Suprapubic skin (tissue), 4 donors: ENCODE data around the gene AQP2. TPM values are rescaled to one million over a fixed set of nuclear protein-coding genes. Genes with fewer than 3 reads are reported as not detected.

Experiments
- DNase-seq, 2 donors: peaks; one replicate each; pipeline ENCODE4 v3.0.0-alpha.2; 2019; ENCODE audit warnings: low spot score in 2 of 2
- H3K27ac ChIP-seq: fragments of 200-600 bp; sonication (generic); one replicate; pipeline ENCODE4 v1.5.1; 2019
- H3K27me3 ChIP-seq: fragments of 200-600 bp; sonication (generic); one replicate; pipeline ENCODE4 v1.5.1; 2019
- H3K36me3 ChIP-seq: fragments of 200-600 bp; sonication (generic); one replicate; pipeline ENCODE4 v1.5.1; 2019
- H3K4me1 ChIP-seq: fragments of 200-600 bp; sonication (generic); one replicate; pipeline ENCODE4 v1.5.1; 2019
- H3K4me3 ChIP-seq: fragments of 200-600 bp; sonication (generic); one replicate; pipeline ENCODE4 v1.5.1; 2019; ENCODE audit warnings: mild to moderate bottlenecking
- H3K9me3 ChIP-seq: fragments of 200-600 bp; sonication (generic); one replicate; pipeline ENCODE4 v1.5.1; 2019
- CTCF ChIP-seq, 2 donors: fragments of 200-600 bp in 1 of 2; fragments of 450-650 bp in 1 of 2; sonication (generic) in 1 of 2; IDR thresholded peaks; one replicate each; pipeline ENCODE4 v1.5.1; 2016 to 2019; ENCODE audit warnings: antibody characterized with exemption in 2 of 2, mild to moderate bottlenecking in 1 of 2, moderate library complexity in 1 of 2
- EP300 ChIP-seq: sonication (generic); formaldehyde crosslinking; IDR thresholded peaks from one replicate; pipeline ENCODE4 v1.6.1; 2017; ENCODE audit warnings: antibody characterized with exemption
- POLR2A ChIP-seq, 2 donors: fragments of 450-650 bp; IDR thresholded peaks; one replicate each; pipeline ENCODE4 v1.6.1; 2017; ENCODE audit warnings: antibody characterized with exemption in 2 of 2, mild to moderate bottlenecking in 2 of 2, moderate library complexity in 2 of 2
- POLR2AphosphoS5 ChIP-seq, 3 donors: sonication (generic); formaldehyde crosslinking; IDR thresholded peaks; one replicate each; pipeline ENCODE4 v1.6.1; 2017; ENCODE audit warnings: antibody characterized with exemption in 3 of 3
- WGBS: methylation state at CpG from one replicate; pipeline ENCODE4 v1.1.5; 2018; 5-methylcytosine and 5-hydroxymethylcytosine counted together
- total RNA-seq, 4 donors: library from RNA; depleted of rRNA; stranded (reverse); fragments of >200 nt; gene quantifications; one replicate each; pipeline ENCODE4 v1.1.0, GENCODE V29; 2016

Gene AQP2
- total RNA-seq, 4 donors from 2014 or later, result 0.15 TPM; not detected in 3

DNA sequence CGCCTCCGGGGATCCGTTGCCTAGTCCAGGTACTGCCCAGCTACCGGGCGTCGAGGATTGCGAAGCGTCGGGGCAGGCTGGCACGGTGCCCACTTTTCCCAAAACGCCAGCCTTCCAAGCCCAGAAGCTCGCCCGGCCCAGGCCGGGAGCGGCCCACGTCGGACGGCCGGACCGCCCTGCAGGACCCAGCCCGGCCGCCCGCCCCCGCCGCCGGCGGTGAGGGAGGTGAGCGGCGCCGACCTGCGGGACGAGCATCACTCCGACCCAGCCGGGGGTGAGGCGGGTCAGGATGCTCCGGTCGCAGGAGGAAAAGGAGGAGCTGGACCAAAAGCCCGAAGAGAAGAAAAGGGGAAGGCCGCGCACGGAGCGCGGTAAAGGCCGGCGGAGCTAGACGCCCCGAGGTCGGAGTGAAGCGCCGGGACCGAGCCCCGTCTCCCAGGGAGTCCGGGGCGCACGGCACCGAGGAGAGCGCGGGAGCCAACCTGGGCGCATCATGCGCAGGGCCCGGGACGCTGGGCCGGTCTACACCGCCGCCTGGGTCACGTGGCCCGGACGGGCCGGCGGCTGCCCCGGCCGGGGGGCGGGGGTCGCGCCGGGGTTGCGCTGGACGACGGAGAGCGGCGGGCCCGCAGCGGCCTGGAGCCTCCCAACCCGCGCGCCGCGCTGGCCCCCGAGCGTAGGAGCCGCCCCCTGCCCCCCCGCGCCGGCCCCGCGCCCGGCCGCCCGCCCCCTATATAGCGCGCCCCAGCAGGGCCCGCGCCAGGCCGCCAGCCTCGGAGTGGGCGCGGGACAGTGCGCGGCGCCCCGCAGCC lies 10.8 kb downstream of the AQP2 start, which contains the start of gene AQP5:
TSS of gene AQP5 (plus strand) at position 762 of the 812 bp plus-strand sequence. CDS start 146 bp downstream, outside the sequence.
- Histone ChIP-seq H3K4me1 (peaks cover 21% of the 10 kb centered on the region), H3K27ac (peak within 1 kb of the TSS; percentile 69), H3K4me3 (peak within 1 kb of the TSS; percentile 48), H3K27me3 (peaks cover 45% of the 10 kb centered on the region), H3K36me3 (no peaks in the 10 kb centered on the region), H3K9me3 (no peaks in the 10 kb centered on the region)
- 8% methylated on average over 37 of the region's 111 CpGs for WGBS
- no peak for DNase-seq
- no peak for TF ChIP-seq EP300
- TF ChIP-seq CTCF (IDR thresholded peaks at IDR 0.05), result no peak
- no peak for TF ChIP-seq POLR2A (IDR thresholded peaks at IDR 0.05)
- no peak for TF ChIP-seq POLR2AphosphoS5 (IDR thresholded peaks at IDR 0.05)

GRCh38 chr12:49961993-49962764 lies 11.6 kb downstream of the AQP2 start:
- Histone ChIP-seq H3K27me3 (peaks cover 37% of the 10 kb centered on the region), H3K27ac (peak overlapping the region; percentile 40), H3K9me3 (no peaks in the 10 kb centered on the region), H3K4me3 (peak overlapping the region; percentile 48), H3K4me1 (peaks cover 24% of the 10 kb centered on the region), H3K36me3 (no peaks in the 10 kb centered on the region)
- no peak for DNase-seq
- TF ChIP-seq EP300 (no peak), POLR2AphosphoS5 (IDR thresholded peaks at IDR 0.05) (no peak), CTCF (IDR thresholded peaks at IDR 0.05) (no peak), POLR2A (IDR thresholded peaks at IDR 0.05) (no peak)
- 68% methylated on average over 26 of the region's 37 CpGs for WGBS

GRCh38 chr12:49962861-49963765 lies 12.6 kb downstream of the AQP2 start:
- H3K4me1 ChIP-seq, result peaks cover 32% of the 10 kb centered on the region
- 38% methylated on average over 11 of the region's 21 CpGs for WGBS
- peak overlapping the region; percentile 40 for H3K27ac ChIP-seq
- H3K36me3 ChIP-seq, result no peaks in the 10 kb centered on the region
- peaks cover 41% of the 10 kb centered on the region for H3K27me3 ChIP-seq
- no peaks in the 10 kb centered on the region for H3K9me3 ChIP-seq
- peak overlapping the region; percentile 48 for H3K4me3 ChIP-seq
- DNase-seq, result no peak
- TF ChIP-seq POLR2A (IDR thresholded peaks at IDR 0.05), result no peak
- TF ChIP-seq POLR2AphosphoS5 (IDR thresholded peaks at IDR 0.05), result no peak
- no peak for TF ChIP-seq EP300
- TF ChIP-seq CTCF (IDR thresholded peaks at IDR 0.05), result no peak

DNA sequence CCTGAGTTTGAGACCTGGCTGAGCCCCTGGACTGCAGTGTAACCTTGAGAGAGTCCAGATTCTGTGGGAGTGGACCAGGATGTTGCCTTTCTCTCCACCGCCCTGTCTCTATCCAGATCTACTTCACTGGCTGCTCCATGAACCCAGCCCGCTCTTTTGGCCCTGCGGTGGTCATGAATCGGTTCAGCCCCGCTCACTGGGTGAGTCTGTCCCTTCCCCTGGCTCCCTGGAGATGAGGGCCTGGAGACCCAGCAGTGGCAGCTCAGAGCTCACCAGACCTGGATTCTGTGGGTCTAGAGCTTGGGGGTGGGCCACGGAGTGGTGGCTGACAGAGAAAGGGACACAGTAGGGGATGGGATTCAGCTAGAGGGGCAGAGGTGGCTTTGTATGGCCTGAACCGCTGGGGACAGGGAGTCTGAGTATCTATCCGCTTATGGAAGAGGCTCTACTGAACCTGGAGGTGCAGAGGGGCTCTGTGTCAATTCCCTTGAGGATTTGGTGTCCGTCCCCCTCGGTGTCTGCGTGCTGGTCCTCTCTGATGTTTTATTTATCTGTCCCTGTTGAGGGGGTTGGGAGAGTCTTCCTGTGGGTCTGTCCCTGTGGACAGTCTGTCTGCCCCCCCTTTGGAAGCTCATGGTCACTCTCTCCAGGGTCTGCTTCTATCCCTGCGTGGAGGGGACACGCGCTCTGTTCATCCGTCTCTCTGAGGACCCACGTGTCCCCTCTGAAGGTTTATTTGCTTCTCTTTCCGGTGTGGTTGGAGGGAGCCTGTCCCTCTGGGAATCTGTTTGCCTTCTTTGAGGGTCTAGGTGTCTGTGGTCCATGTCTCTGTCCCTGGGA lies 13.7 kb downstream of the AQP2 start:
- no peak for TF ChIP-seq POLR2A (IDR thresholded peaks at IDR 0.05)
- TF ChIP-seq EP300, result no peak
- no peak for TF ChIP-seq POLR2AphosphoS5 (IDR thresholded peaks at IDR 0.05)
- TF ChIP-seq CTCF (IDR thresholded peaks at IDR 0.05), result no peak
- no peaks in the 10 kb centered on the region for H3K9me3 ChIP-seq
- H3K4me3 ChIP-seq, result peak overlapping the region; percentile 48
- no peak overlapping the region for H3K27ac ChIP-seq
- DNase-seq, result no peak
- H3K4me1 ChIP-seq, result peaks cover 32% of the 10 kb centered on the region
- peaks cover 47% of the 10 kb centered on the region for H3K27me3 ChIP-seq
- 84% methylated on average over 14 of the region's 17 CpGs for WGBS
- H3K36me3 ChIP-seq, result no peaks in the 10 kb centered on the region
